ENCODE data around the gene ZNF181.

The ZNF181 gene

DNA sequence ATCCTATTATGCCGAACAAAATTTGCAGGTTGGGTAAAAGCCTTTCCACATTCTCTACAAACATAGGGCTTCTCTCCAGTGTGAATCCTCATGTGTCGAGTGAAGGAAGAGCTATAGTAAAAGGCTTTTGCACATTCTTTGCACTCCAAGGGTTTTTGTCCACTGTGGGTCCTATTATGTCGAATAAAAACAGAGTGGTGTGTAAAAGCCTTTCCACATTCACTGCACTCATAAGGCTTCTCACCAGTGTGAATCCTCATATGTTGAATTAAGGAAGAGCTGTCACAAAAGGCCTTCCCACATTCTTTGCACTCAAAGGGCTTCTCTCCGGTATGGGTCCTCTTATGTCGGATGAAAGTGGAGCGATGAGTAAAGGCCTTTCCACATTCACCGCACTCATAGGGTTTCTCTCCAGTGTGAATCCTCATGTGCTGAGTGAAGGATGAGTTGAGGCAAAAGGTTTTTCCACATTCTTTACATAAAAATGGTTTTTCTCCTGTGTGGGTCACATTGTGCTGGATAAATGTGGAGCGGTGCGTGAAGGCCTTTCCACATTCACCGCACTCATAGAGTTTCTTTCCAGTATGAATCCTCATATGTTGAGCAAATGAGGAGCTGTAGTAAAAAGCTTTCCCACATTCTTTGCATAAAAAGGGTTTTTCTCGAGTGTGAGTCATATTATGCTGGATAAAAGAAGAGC lies 25.3 kb downstream of the ZNF181 start:
- no peak for DNase-seq

- DNase-seq: no peak
Observed at GRCh38 chr19:34766386-34766785, 32.3 kb downstream of the ZNF181 start.

DNA sequence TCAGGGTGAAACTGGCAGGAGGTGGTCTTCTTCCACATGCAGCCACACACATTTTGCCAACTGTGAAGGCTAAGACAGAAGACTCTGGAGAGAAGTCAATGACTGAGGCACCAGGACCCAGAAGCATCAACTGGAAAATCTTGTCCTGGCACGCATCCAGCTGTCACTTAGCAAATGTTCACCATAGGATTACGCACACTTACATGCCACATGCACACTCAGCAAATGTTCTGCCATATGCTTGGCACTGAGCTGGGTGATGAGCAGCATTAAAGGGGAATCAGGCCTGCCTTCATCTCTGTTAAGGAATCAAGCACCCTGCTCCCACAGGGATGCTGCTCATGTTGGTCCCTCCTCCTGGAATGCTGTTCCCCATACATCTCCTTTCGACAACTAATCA lies 33.9 kb downstream of the ZNF181 start:
- DNase-seq: no peak

DNA sequence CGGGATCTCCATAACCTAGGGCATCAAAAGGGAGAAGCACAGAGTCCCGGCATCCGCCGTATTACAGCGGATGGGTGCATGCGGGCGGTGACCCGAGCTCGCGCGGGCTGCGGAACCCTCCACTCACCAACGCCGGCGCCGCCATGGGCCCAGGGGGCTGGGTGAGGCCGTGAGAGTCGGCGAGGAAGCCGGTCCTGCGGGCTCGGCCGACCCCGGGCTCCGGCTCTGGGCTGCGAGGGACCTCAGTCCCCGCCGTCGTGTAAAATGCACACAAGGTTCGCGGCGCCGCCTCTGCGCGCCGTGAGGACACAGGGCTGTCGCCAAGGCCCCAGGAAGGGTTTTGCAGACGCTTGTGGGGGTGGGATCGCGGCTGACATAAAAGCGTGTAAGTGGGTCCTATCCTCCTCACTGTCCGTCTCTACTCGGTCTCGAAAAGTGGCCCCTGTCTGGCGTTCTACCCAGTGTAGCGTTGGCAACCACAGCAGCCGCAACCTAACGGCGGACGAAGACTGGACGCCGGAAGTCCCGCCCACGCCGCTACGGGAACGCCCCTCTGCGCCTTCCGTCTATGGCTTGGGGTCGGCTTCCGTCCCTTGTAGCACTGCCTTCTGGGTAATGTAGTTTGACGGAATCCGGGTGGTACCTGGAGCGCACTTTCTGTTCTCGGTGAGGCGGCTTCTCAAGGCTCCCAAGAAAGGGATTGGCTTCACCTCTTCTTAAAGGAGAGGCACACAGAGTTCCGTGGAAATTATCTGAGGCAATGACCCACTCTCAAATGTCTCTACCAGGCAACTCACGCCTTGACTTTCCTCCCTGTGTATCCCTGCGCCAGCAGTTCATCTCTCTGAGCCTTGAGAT lies 38.9 kb downstream of the ZNF181 start, which contains the start of gene ZNF599:
Gene ZNF599 (minus strand): TSS at position 519 of the 858 bp plus-strand sequence. CDS start 374 bp downstream, at position 145.
- peak; percentile 51 for DNase-seq

- DNase-seq: no peak
Observed at GRCh38 chr19:34773555-34773864, 39.5 kb downstream of the ZNF181 start.

- no peak for DNase-seq
Observed at GRCh38 chr19:34774857-34775256, 40.8 kb downstream of the ZNF181 start.

GRCh38 chr19:34778342-34778741 lies 44.3 kb downstream of the ZNF181 start:
- no peak for DNase-seq

GRCh38 chr19:34779652-34780051 lies 45.6 kb downstream of the ZNF181 start:
- no peak for DNase-seq

- DNase-seq: no peak
Observed at GRCh38 chr19:34786236-34786635, 52.2 kb downstream of the ZNF181 start.

GRCh38 chr19:34787059-34787824 lies 53.2 kb downstream of the ZNF181 start:
- no peak for DNase-seq

- peak; percentile 60 for DNase-seq
Observed at GRCh38 chr19:34788074-34788473, 54.0 kb downstream of the ZNF181 start.

DNA sequence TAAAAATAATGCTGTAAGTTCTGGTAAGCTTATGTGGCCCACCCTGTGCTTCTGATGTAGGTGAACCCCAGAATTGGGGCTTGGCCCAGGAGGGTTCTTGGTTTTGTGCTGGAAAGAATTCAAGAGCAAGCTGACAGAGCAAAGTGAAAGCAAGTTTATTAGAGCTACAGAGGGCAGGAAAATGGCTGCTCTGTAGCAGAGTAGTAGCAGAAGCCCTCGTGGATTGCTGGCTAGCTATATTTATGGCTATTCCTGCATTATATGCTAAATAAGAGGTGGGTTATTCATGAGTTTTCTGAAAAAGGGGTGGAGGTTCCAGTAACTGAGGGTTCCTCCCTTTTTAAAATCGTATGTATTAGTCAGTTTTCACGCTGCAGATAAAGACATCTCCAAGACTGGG lies 59.5 kb downstream of the ZNF181 start:
- no peak for DNase-seq

DNA sequence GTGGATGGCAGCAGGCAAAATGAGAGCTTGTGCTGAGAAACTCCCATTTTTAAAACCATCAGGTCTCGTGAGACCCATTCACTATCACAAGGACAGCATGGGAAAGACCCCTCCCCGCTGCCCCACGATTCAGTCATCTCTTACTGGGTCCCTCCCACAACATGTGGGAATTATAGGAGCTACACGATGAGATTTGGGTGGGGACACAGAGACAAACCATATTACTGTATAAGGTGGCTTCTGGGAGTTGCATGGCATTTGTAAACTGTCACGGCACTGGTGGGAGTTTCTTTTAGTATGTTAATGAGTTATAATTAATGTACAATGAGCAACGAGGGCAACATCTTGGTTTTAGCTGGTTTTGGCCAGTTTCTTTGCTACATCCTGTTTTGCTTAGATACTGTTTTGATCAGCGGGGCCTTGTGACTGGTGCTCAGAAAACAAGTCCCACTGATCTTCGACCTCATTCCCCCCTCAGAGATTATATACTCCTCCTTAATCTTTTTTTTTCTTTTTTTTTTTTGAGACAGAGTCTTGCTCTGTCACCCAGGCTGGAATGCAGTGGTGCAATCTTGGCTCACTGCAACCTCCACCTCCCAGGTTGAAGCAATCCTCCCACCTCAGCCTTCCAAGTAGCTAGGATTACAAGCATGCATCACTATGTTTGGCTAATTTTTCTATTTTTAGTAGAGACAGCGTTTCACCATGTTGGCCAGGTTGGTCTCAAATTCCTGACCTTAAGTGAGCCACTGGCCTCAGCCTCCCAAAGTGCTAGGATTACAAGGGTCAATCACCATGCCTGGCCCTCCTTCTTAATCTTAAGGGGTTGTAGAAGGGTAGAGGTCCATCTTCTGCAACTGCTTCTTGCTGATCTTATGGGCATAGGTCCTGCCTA lies 60.3 kb downstream of the ZNF181 start:
- no peak for DNase-seq

Data from MV-4-11 (cell line).